Liver (tissue), 3 donors: Measurements from ENCODE around the gene TLE7.

Experiments used
- NR2F2 ChIP-seq: IDR thresholded peaks from 2 replicates; pipeline ENCODE4 v1.6.1; 2016; ENCODE audit warnings: antibody characterized with exemption
- RXRA ChIP-seq, 2 donors: IDR thresholded peaks; 2 replicates each; pipeline ENCODE4 v1.6.1; 2017 to 2018; ENCODE audit warnings: antibody characterized with exemption in 2 of 2, mild to moderate bottlenecking in 1 of 2
- SP1 ChIP-seq: IDR thresholded peaks from 2 replicates; pipeline ENCODE4 v1.6.1; 2018; ENCODE audit warnings: antibody characterized with exemption, mild to moderate bottlenecking
- TAF1 ChIP-seq: conservative IDR thresholded peaks from 2 replicates; pipeline ENCODE4 v1.6.1; 2016; ENCODE audit warnings: antibody characterized with exemption, mild to moderate bottlenecking
- YY1 ChIP-seq: IDR thresholded peaks from 2 replicates; pipeline ENCODE4 v1.6.1; 2016; ENCODE audit warnings: antibody characterized with exemption, mild to moderate bottlenecking
- ZBTB33 ChIP-seq: IDR thresholded peaks from 2 replicates; pipeline ENCODE4 v1.6.1; 2016; ENCODE audit warnings: antibody characterized with exemption
- TF ChIP-seq, protein P1 (sequence below): fragments of 150-350 bp; IDR thresholded peaks from 2 replicates; pipeline ENCODE4 v1.5.1; 2017; ENCODE audit warnings: improper control_type of control experiment, low read depth, low read length; ENCODE audit not compliant: missing input control
- TF ChIP-seq, protein P2 (sequence below): IDR thresholded peaks from 2 replicates; pipeline ENCODE4 v1.6.1; 2016; ENCODE audit warnings: antibody characterized with exemption
- donor health status: healthy.
- donor health status: healthy.

- TF ChIP-seq NR2F2 (no peak), SP1 (no peak), YY1 (no peak), ZBTB33 (no peak), TAF1 (no peak), RXRA (IDR thresholded peaks at IDR 0.05) (no peak)
- TF ChIP-seq, protein P1, sequence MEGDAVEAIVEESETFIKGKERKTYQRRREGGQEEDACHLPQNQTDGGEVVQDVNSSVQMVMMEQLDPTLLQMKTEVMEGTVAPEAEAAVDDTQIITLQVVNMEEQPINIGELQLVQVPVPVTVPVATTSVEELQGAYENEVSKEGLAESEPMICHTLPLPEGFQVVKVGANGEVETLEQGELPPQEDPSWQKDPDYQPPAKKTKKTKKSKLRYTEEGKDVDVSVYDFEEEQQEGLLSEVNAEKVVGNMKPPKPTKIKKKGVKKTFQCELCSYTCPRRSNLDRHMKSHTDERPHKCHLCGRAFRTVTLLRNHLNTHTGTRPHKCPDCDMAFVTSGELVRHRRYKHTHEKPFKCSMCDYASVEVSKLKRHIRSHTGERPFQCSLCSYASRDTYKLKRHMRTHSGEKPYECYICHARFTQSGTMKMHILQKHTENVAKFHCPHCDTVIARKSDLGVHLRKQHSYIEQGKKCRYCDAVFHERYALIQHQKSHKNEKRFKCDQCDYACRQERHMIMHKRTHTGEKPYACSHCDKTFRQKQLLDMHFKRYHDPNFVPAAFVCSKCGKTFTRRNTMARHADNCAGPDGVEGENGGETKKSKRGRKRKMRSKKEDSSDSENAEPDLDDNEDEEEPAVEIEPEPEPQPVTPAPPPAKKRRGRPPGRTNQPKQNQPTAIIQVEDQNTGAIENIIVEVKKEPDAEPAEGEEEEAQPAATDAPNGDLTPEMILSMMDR: no peak
- TF ChIP-seq, protein P2, sequence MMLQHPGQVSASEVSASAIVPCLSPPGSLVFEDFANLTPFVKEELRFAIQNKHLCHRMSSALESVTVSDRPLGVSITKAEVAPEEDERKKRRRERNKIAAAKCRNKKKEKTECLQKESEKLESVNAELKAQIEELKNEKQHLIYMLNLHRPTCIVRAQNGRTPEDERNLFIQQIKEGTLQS: no peak
Observed at GRCh38 chr16:71456801-71457200, 14.9 kb upstream of the TLE7 start.
